H9 (cell line): ENCODE measurements around the gene JARID2. TPM values are rescaled to one million over a fixed set of nuclear protein-coding genes. Genes with fewer than 3 reads are reported as not detected.

Experiments used
- DNase-seq: peaks from one replicate; pipeline ENCODE4 v3.0.0-alpha.2; 2017
- H2AFZ ChIP-seq: one replicate; pipeline ENCODE4 v1.6.1; 2013; ENCODE audit warnings: mild to moderate bottlenecking, low read length, control low read depth, moderate library complexity
- H2AK5ac ChIP-seq: 2 replicates; pipeline ENCODE4 v1.6.1; 2013; ENCODE audit warnings: low read length, control low read depth, mixed read lengths; ENCODE audit not compliant: insufficient read length
- H2BK120ac ChIP-seq: one replicate; pipeline ENCODE4 v1.6.1; 2013; ENCODE audit warnings: low read depth, mild to moderate bottlenecking, low read length, control low read depth, inconsistent platforms; ENCODE audit not compliant: poor library complexity, severe bottlenecking
- H2BK12ac ChIP-seq: 2 replicates; pipeline ENCODE4 v1.6.1; 2013; ENCODE audit warnings: low read length, control low read depth, mixed read lengths, low read depth; ENCODE audit not compliant: insufficient read length
- H2BK15ac ChIP-seq: 2 replicates; pipeline ENCODE4 v1.6.1; 2013; ENCODE audit warnings: low read depth, low read length, control low read depth
- H2BK20ac ChIP-seq: one replicate; pipeline ENCODE4 v1.6.1; 2013; ENCODE audit warnings: low read depth, mild to moderate bottlenecking, low read length, control low read depth, inconsistent platforms; ENCODE audit not compliant: poor library complexity, severe bottlenecking
- H2BK5ac ChIP-seq: 2 replicates; pipeline ENCODE4 v1.6.1; 2013; ENCODE audit warnings: low read length, control low read depth, mixed read lengths; ENCODE audit not compliant: insufficient read length
- H3K14ac ChIP-seq: 2 replicates; pipeline ENCODE4 v1.6.1; 2013; ENCODE audit warnings: low read length, control low read depth; ENCODE audit not compliant: insufficient read depth
- H3K18ac ChIP-seq: 2 replicates; pipeline ENCODE4 v1.6.1; 2013; ENCODE audit warnings: low read depth, mild to moderate bottlenecking, mixed read lengths, low read length, control low read depth; ENCODE audit not compliant: insufficient read length
- H3K23ac ChIP-seq: 2 replicates; pipeline ENCODE4 v1.6.1; 2013; ENCODE audit warnings: low read length, control low read depth, mixed read lengths, low read depth; ENCODE audit not compliant: insufficient read length
- H3K23me2 ChIP-seq: 2 replicates; pipeline ENCODE4 v1.6.1; 2013; ENCODE audit warnings: low read depth, mild to moderate bottlenecking, mixed read lengths, low read length, control low read depth; ENCODE audit not compliant: insufficient read length, poor library complexity, severe bottlenecking
- H3K27ac ChIP-seq: 2 replicates; pipeline ENCODE4 v1.5.1; 2013; ENCODE audit warnings: low read length, control low read depth, mixed read lengths, low read depth; ENCODE audit not compliant: insufficient read length
- H3K27me3 ChIP-seq: 2 replicates; pipeline ENCODE4 v1.6.1; 2013; ENCODE audit warnings: low read length, control low read depth, inconsistent platforms; ENCODE audit not compliant: insufficient read depth
- H3K4ac ChIP-seq: 2 replicates; pipeline ENCODE4 v1.6.1; 2013; ENCODE audit warnings: low read depth, mild to moderate bottlenecking, control low read depth, inconsistent platforms, low read length, moderate library complexity
- H3K4me1 ChIP-seq: 2 replicates; pipeline ENCODE4 v1.6.1; 2013; ENCODE audit warnings: low read length, control low read depth, inconsistent platforms; ENCODE audit not compliant: insufficient read depth
- H3K4me2 ChIP-seq: 2 replicates; pipeline ENCODE4 v1.6.1; 2013; ENCODE audit warnings: low read length, control low read depth, mixed read lengths; ENCODE audit not compliant: insufficient read length, insufficient read depth
- H3K56ac ChIP-seq: 2 replicates; pipeline ENCODE4 v1.6.1; 2013; ENCODE audit warnings: low read depth, mild to moderate bottlenecking, mixed read lengths, low read length, control low read depth; ENCODE audit not compliant: insufficient read length
- H3K79me1 ChIP-seq: 2 replicates; pipeline ENCODE4 v1.6.1; 2013; ENCODE audit warnings: low read depth, mild to moderate bottlenecking, moderate library complexity, low read length, control low read depth, inconsistent platforms; ENCODE audit not compliant: insufficient read depth, poor library complexity, severe bottlenecking
- H3K79me2 ChIP-seq: 2 replicates; pipeline ENCODE4 v1.6.1; 2013; ENCODE audit warnings: low read length, control low read depth, inconsistent platforms; ENCODE audit not compliant: insufficient read depth
- H3K9ac ChIP-seq: 2 replicates; pipeline ENCODE4 v1.6.1; 2013; ENCODE audit warnings: low read length, control low read depth, mixed read lengths; ENCODE audit not compliant: insufficient read length; ENCODE audit errors: extremely low read depth
- H3K9me3 ChIP-seq: one replicate; pipeline ENCODE4 v1.6.1; 2013; ENCODE audit warnings: low read depth, low read length, inconsistent platforms; ENCODE audit not compliant: control insufficient read depth
- H3T11ph ChIP-seq: one replicate; pipeline ENCODE4 v1.6.1; 2013; ENCODE audit warnings: mild to moderate bottlenecking, low read length, control low read depth, inconsistent platforms
- H4K20me1 ChIP-seq: one replicate; pipeline ENCODE4 v1.6.1; 2013; ENCODE audit not compliant: control insufficient read depth, insufficient read length, insufficient read depth
- H4K5ac ChIP-seq: 2 replicates; pipeline ENCODE4 v1.6.1; 2013; ENCODE audit warnings: low read depth, mild to moderate bottlenecking, mixed read lengths, low read length, control low read depth; ENCODE audit not compliant: insufficient read length
- H4K8ac ChIP-seq: replicated peaks from 2 replicates; pipeline ENCODE4 v1.6.1; 2013; ENCODE audit warnings: low read length, control low read depth, mixed read lengths, low read depth; ENCODE audit not compliant: insufficient read length
- H4K91ac ChIP-seq: 2 replicates; pipeline ENCODE4 v1.6.1; 2013; ENCODE audit warnings: low read depth, mild to moderate bottlenecking, moderate library complexity, mixed read lengths, low read length, control low read depth; ENCODE audit not compliant: insufficient read length
- H3K27ac Mint-ChIP-seq, 3 experiments: 2 replicates in 2 of 3; 3 replicates in 1 of 3; pipeline ENCODE4 v1.8.0; 2020 to 2021; ENCODE audit warnings: mixed read lengths in 3 of 3, mild to moderate bottlenecking in 1 of 3, moderate library complexity in 1 of 3
- H3K27me3 Mint-ChIP-seq: 2 replicates; pipeline ENCODE4 v1.8.0; 2021; ENCODE audit warnings: low read depth, mild to moderate bottlenecking, moderate library complexity, mixed read lengths
- H3K36me3 Mint-ChIP-seq, 3 experiments: 2 replicates in 2 of 3; 3 replicates in 1 of 3; pipeline ENCODE4 v1.8.0; 2020 to 2021; ENCODE audit warnings: low read depth in 3 of 3, mixed read lengths in 3 of 3; ENCODE audit not compliant: insufficient read depth in 1 of 3
- H3K4me1 Mint-ChIP-seq, 2 experiments: 2 replicates each; pipeline ENCODE4 v1.8.0; 2020; ENCODE audit warnings: mixed read lengths in 2 of 2
- H3K4me3 Mint-ChIP-seq, 2 experiments: 2 replicates in 1 of 2; 3 replicates in 1 of 2; pipeline ENCODE4 v1.8.0; 2020 to 2021; ENCODE audit warnings: mild to moderate bottlenecking in 2 of 2, mixed read lengths in 2 of 2, moderate library complexity in 1 of 2
- H3K9me3 Mint-ChIP-seq, 2 experiments: 2 replicates in 1 of 2; 3 replicates in 1 of 2; pipeline ENCODE4 v1.8.0; 2020; ENCODE audit warnings: mild to moderate bottlenecking in 2 of 2, mixed read lengths in 2 of 2, moderate library complexity in 1 of 2
- WGBS: extraction: QIAGEN DNeasy Blood & Tissue Kit; methylation state at CpG from one replicate; pipeline ENCODE4 v1.1.7; 2013; ENCODE audit warnings: missing lambda C conversion rate, low lambda C conversion rate, mixed read lengths; ENCODE audit not compliant: insufficient read length; ENCODE audit errors: extremely low coverage; 5-methylcytosine and 5-hydroxymethylcytosine counted together
- total RNA-seq: library from RNA; stranded (reverse); gene quantifications from 2 replicates; pipeline ENCODE4 v1.2.1, GENCODE V29; 2021
- TF ChIP-seq, protein P1 (sequence below): fragments of 200-600 bp; sonication (generic); conservative IDR thresholded peaks from 3 replicates; pipeline ENCODE4 v1.8.0; 2021; ENCODE audit warnings: antibody characterized with exemption, mild to moderate bottlenecking

The JARID2 gene
- total RNA-seq, 1 experiment from 2014 or later = 174 TPM

DNA sequence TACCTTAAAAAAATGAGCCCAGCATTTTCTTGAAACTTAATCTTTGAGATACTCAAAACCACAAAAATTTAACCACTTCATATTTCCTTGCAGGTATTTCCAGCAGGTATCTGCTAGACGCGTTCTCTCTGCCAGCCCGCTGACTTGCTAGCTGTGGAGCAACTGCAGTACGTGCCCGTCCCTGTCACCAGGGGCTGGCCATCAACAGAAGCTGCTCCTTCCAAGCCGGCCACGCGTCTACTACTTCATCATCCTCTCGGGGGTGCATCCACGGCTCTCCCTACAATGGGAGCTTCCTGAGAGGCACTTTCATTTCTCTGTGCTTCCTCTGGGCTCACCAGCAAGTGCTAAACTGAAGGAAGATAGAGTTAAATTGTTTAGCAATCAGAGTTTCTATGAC is 284.5 kb downstream of the JARID2 start:
- Mint-ChIP-seq H3K36me3 (peaks cover 16 to 52% (median 47%) of the 10 kb centered on the region in 3 experiments), H3K4me3 (no peak overlapping the region), H3K4me1 (peaks cover 0 to 11% of the 10 kb centered on the region in 2 experiments; a peak in 2 of 4 replicates), H3K27me3 (peaks cover 5% of the 10 kb centered on the region; the same call in 1 of the 2 replicates), H3K9me3 (peaks cover 6 to 23% of the 10 kb centered on the region in 2 experiments; a peak in 4 of 5 replicates), H3K27ac (no peak overlapping the region)
- no peaks in the 10 kb centered on the region for H3K27me3 ChIP-seq
- H3K4me2 ChIP-seq = no peak overlapping the region
- H3K4ac ChIP-seq = no peak overlapping the region
- no peaks in the 10 kb centered on the region for H3K4me1 ChIP-seq
- no peak overlapping the region for H2AK5ac ChIP-seq
- H3K79me2 ChIP-seq = no peaks in the 10 kb centered on the region
- no peak overlapping the region for H3K23ac ChIP-seq
- peak; percentile 29 for DNase-seq
- H4K5ac ChIP-seq = no peak overlapping the region
- no peak overlapping the region for H3K56ac ChIP-seq
- H3K14ac ChIP-seq = no peak overlapping the region
- H3K9ac ChIP-seq = no peak overlapping the region
- H2BK15ac ChIP-seq = no peak overlapping the region
- WGBS = no CpG with 5 or more reads among the region's 10 CpGs
- no peak overlapping the region for H4K91ac ChIP-seq
- H3T11ph ChIP-seq = no peak overlapping the region
- TF ChIP-seq, protein P1, sequence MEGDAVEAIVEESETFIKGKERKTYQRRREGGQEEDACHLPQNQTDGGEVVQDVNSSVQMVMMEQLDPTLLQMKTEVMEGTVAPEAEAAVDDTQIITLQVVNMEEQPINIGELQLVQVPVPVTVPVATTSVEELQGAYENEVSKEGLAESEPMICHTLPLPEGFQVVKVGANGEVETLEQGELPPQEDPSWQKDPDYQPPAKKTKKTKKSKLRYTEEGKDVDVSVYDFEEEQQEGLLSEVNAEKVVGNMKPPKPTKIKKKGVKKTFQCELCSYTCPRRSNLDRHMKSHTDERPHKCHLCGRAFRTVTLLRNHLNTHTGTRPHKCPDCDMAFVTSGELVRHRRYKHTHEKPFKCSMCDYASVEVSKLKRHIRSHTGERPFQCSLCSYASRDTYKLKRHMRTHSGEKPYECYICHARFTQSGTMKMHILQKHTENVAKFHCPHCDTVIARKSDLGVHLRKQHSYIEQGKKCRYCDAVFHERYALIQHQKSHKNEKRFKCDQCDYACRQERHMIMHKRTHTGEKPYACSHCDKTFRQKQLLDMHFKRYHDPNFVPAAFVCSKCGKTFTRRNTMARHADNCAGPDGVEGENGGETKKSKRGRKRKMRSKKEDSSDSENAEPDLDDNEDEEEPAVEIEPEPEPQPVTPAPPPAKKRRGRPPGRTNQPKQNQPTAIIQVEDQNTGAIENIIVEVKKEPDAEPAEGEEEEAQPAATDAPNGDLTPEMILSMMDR = no peak
- no peaks in the 10 kb centered on the region for H3K23me2 ChIP-seq
- H2BK12ac ChIP-seq = no peak overlapping the region
- no peak overlapping the region for H3K27ac ChIP-seq
- no peaks in the 10 kb centered on the region for H3K79me1 ChIP-seq
- H2BK120ac ChIP-seq = no peak overlapping the region
- H2AFZ ChIP-seq = no peak overlapping the region
- H4K8ac ChIP-seq = no peak overlapping the region
- H3K9me3 ChIP-seq = peaks cover 13% of the 10 kb centered on the region
- peaks cover 2% of the 10 kb centered on the region for H4K20me1 ChIP-seq
- H2BK20ac ChIP-seq = no peak overlapping the region
- H3K18ac ChIP-seq = no peak overlapping the region
- no peak overlapping the region for H2BK5ac ChIP-seq
